Prostate gland (tissue), 2 donors: ENCODE measurements around the gene MRGPRG. TPM values are rescaled to one million over a fixed set of nuclear protein-coding genes. Genes with fewer than 3 reads are reported as not detected.

Experiments used
- DNase-seq: peaks from one replicate; pipeline ENCODE4 v3.0.0-alpha.2; 2019; ENCODE audit warnings: low spot score
- H3K27ac ChIP-seq, 2 donors: fragments of 200-600 bp; sonication (generic); 2 replicates each; pipeline ENCODE4 v1.5.1; 2017 to 2019
- H3K27me3 ChIP-seq: fragments of 200-600 bp; sonication (generic); replicated peaks from 2 replicates; pipeline ENCODE4 v1.5.1; 2019; ENCODE audit not compliant: insufficient read depth
- H3K36me3 ChIP-seq, 2 donors: fragments of 200-600 bp; sonication (generic); 1 replicate in 1 of 2; 2 replicates in 1 of 2; pipeline versions ENCODE4 v1.5.1 to v1.8.1; 2017 to 2019
- H3K4me1 ChIP-seq: fragments of 200-600 bp; sonication (generic); replicated peaks from 2 replicates; pipeline ENCODE4 v1.5.1; 2019
- H3K4me3 ChIP-seq, 2 donors: fragments of 200-600 bp; sonication (generic); 2 replicates each; pipeline ENCODE4 v1.5.1; 2017 to 2019
- H3K9me3 ChIP-seq: fragments of 200-600 bp; sonication (generic); 2 replicates; pipeline ENCODE4 v1.5.1; 2017
- CTCF ChIP-seq, 4 experiments: fragments of 200-600 bp in 2 of 4; fragments of 450-650 bp in 2 of 4; sonication (generic) in 2 of 4; IDR thresholded peaks; 1 replicate in 3 of 4; 2 replicates in 1 of 4; pipeline ENCODE4 v1.5.1; 2016 to 2019; ENCODE audit warnings: antibody characterized with exemption in 4 of 4, mild to moderate bottlenecking in 2 of 4, moderate library complexity in 2 of 4
- POLR2A ChIP-seq: fragments of 450-650 bp; IDR thresholded peaks from one replicate; pipeline ENCODE4 v1.6.1; 2016; ENCODE audit warnings: antibody characterized with exemption, mild to moderate bottlenecking
- POLR2AphosphoS5 ChIP-seq: sonication (generic); formaldehyde crosslinking; IDR thresholded peaks from one replicate; pipeline ENCODE4 v1.6.1; 2017; ENCODE audit warnings: antibody characterized with exemption
- WGBS: methylation state at CpG from one replicate; pipeline ENCODE4 v1.1.5; 2018; 5-methylcytosine and 5-hydroxymethylcytosine counted together
- intact Hi-C: fragments of 100-400 bp; cut with DNase I; formaldehyde crosslinking; loops from one replicate; pipeline ENCODE4 v1.14.2; 2022
- total RNA-seq, 2 donors: library from RNA; depleted of rRNA; stranded (reverse); fragments of >200 nt; gene quantifications; one replicate each; pipeline ENCODE4 v1.1.0, GENCODE V29; 2016

MRGPRG gene
- total RNA-seq, 2 donors from 2014 or later: 2.7 TPM; not detected in 1

GRCh38 chr11:3189196-3189843, 29.3 kb downstream of the MRGPRG start:
- no peak for DNase-seq
- H3K4me3 ChIP-seq: no peak overlapping the region
- WGBS: 71% methylated on average over 15 of the region's 15 CpGs
- H3K9me3 ChIP-seq: no peaks in the 10 kb centered on the region
- no peak overlapping the region for H3K27ac ChIP-seq
- no peaks in the 10 kb centered on the region for H3K4me1 ChIP-seq
- no peaks in the 10 kb centered on the region for H3K27me3 ChIP-seq
- TF ChIP-seq POLR2A (no peak), POLR2AphosphoS5 (no peak), CTCF (IDR thresholded peaks at IDR 0.05) (no peak)
- H3K36me3 ChIP-seq: no peaks in the 10 kb centered on the region
- intact Hi-C loops: no loop called here

- Histone ChIP-seq H3K4me3 (no peak overlapping the region), H3K27ac (no peak overlapping the region), H3K36me3 (no peaks in the 10 kb centered on the region), H3K9me3 (no peaks in the 10 kb centered on the region), H3K27me3 (no peaks in the 10 kb centered on the region), H3K4me1 (no peaks in the 10 kb centered on the region)
- WGBS: 89% methylated on average over 17 of the region's 17 CpGs
- DNase-seq: no peak
- intact Hi-C loops: no loop called here
- TF ChIP-seq POLR2AphosphoS5 (no peak), CTCF (IDR thresholded peaks at IDR 0.05) (no peak), POLR2A (no peak)
Observed at GRCh38 chr11:3188496-3189195, 30.0 kb downstream of the MRGPRG start.

- WGBS: 89% methylated on average over 11 of the region's 11 CpGs
- no peak overlapping the region for H3K4me3 ChIP-seq
- no peaks in the 10 kb centered on the region for H3K9me3 ChIP-seq
- H3K27ac ChIP-seq: no peak overlapping the region
- no peaks in the 10 kb centered on the region for H3K27me3 ChIP-seq
- no peaks in the 10 kb centered on the region for H3K4me1 ChIP-seq
- DNase-seq: no peak
- TF ChIP-seq POLR2A: no peak
- intact Hi-C loops: no loop called here
- H3K36me3 ChIP-seq: no peaks in the 10 kb centered on the region
Observed at GRCh38 chr11:3186166-3186953, 32.3 kb downstream of the MRGPRG start.

GRCh38 chr11:3184732-3185347, 33.8 kb downstream of the MRGPRG start:
- Histone ChIP-seq H3K4me1 (no peaks in the 10 kb centered on the region), H3K4me3 (no peak overlapping the region), H3K27ac (no peak overlapping the region), H3K9me3 (no peaks in the 10 kb centered on the region), H3K27me3 (no peaks in the 10 kb centered on the region), H3K36me3 (no peaks in the 10 kb centered on the region)
- TF ChIP-seq POLR2AphosphoS5 (no peak), POLR2A (no peak), CTCF (IDR thresholded peaks at IDR 0.05) (no peak)
- WGBS: 86% methylated on average over 11 of the region's 11 CpGs
- intact Hi-C loops: no loop called here
- no peak for DNase-seq

- H3K27me3 ChIP-seq: no peaks in the 10 kb centered on the region
- TF ChIP-seq POLR2AphosphoS5: no peak
- no peak for TF ChIP-seq POLR2A
- TF ChIP-seq CTCF (IDR thresholded peaks at IDR 0.05): no peak
- H3K4me3 ChIP-seq: no peak overlapping the region
- H3K36me3 ChIP-seq: no peaks in the 10 kb centered on the region
- 79% methylated on average over 6 of the region's 6 CpGs for WGBS
- H3K9me3 ChIP-seq: no peaks in the 10 kb centered on the region
- no peak for DNase-seq
- intact Hi-C loops: no loop called here
- no peaks in the 10 kb centered on the region for H3K4me1 ChIP-seq
- H3K27ac ChIP-seq: no peak overlapping the region
Observed at GRCh38 chr11:3183523-3183922, 35.1 kb downstream of the MRGPRG start.
